ENCODE data around the gene SYDE2.

DNA sequence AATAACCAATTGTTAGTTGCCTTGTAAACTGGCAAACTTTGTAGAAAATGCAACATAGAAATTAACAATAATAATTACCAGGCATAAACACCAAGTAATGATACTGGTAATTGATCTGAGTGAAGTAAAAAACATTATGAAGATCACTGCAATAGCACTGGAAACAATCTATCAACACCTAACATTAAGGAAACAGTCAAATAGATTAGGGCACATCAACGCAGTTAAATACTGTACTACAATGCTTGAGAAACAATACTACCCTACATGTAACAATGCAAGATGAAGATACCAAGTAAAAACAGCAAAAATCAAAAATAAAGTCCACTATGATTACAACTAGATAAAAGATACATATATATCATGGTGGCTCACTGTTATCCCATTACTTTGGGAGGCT is 16.6 kb downstream of the SYDE2 start:
- no peak for TF ChIP-seq EZH2 (IDR thresholded peaks at IDR 0.05; ENCODE audit: borderline replicate concordance)
- TF ChIP-seq, protein P1, sequence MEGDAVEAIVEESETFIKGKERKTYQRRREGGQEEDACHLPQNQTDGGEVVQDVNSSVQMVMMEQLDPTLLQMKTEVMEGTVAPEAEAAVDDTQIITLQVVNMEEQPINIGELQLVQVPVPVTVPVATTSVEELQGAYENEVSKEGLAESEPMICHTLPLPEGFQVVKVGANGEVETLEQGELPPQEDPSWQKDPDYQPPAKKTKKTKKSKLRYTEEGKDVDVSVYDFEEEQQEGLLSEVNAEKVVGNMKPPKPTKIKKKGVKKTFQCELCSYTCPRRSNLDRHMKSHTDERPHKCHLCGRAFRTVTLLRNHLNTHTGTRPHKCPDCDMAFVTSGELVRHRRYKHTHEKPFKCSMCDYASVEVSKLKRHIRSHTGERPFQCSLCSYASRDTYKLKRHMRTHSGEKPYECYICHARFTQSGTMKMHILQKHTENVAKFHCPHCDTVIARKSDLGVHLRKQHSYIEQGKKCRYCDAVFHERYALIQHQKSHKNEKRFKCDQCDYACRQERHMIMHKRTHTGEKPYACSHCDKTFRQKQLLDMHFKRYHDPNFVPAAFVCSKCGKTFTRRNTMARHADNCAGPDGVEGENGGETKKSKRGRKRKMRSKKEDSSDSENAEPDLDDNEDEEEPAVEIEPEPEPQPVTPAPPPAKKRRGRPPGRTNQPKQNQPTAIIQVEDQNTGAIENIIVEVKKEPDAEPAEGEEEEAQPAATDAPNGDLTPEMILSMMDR (IDR thresholded peaks at IDR 0.05; ENCODE audit: poor library complexity), result no peak
- TF ChIP-seq EZH2phosphoT487 (IDR thresholded peaks at IDR 0.05; ENCODE audit: low read depth, severe bottlenecking, unreplicated experiment), result no peak

All from hepatocyte (in vitro differentiated cells).